ENCODE data around the gene DOK5. TPM values are rescaled to one million over a fixed set of nuclear protein-coding genes. Genes with fewer than 3 reads are reported as not detected.

DOK5 gene
- total and polyA plus RNA-seq, 2 of the 4 experiments (the other 2 are of a cell fraction) = 2.8 to 3.9 TPM

- H4K8ac ChIP-seq (ENCODE audit: low read depth in 2 of 2, low read length in 2 of 2) = no peak overlapping the region
- ChIA-PET POLR2A (ENCODE audit: unreplicated experiment) (no interaction called here), CTCF (no interaction called here)
- dilution Hi-C loops (cut with HindIII; ENCODE audit: low sequenced_read_pairs, unreplicated experiment) (no loop called here), in situ Hi-C loops (cut with MboI; ENCODE audit: low sequenced_read_pairs) (no loop called here), intact Hi-C loops (cut with micrococcal nuclease) (no loop called here)
- H3K27me3 ChIP-seq (ENCODE audit: control insufficient read depth, insufficient read depth, low read length) = no peaks in the 10 kb centered on the region
- H4K5ac ChIP-seq (ENCODE audit: low read depth, low read length) = no peak overlapping the region
- H2BK120ac ChIP-seq (ENCODE audit: low read depth, low read length) = no peak overlapping the region
- no peak overlapping the region for H3K23ac ChIP-seq (ENCODE audit: low read depth, low read length)
- H3K9me3 ChIP-seq (ENCODE audit: control insufficient read depth, insufficient read depth, low read length) = peaks cover 5% of the 10 kb centered on the region; the same call in 1 of the 2 replicates
- no peaks in the 10 kb centered on the region for H3K36me3 ChIP-seq (ENCODE audit: control insufficient read depth, insufficient read depth, low read length)
- H3K4me1 ChIP-seq (ENCODE audit: control insufficient read depth, insufficient read depth, low read length) = no peaks in the 10 kb centered on the region
- no peaks in the 10 kb centered on the region for H3K9me1 ChIP-seq (ENCODE audit: insufficient read depth, low read length)
- ATAC-seq (ENCODE audit: low read depth) = no peak
- no peaks in the 10 kb centered on the region for H4K20me1 ChIP-seq (ENCODE audit: insufficient read depth, low read length)
- no peak overlapping the region for H2AFZ ChIP-seq (replicated peaks; ENCODE audit: low read length, poor library complexity)
- no peak overlapping the region for H3K56ac ChIP-seq (ENCODE audit: extremely low read depth, insufficient read depth, low read length)
- H2BK15ac ChIP-seq (ENCODE audit: low read depth, low read length) = no peak overlapping the region
- no peak overlapping the region for H3K4ac ChIP-seq (ENCODE audit: low read depth, low read length)
- no peak overlapping the region for H3K4me2 ChIP-seq (ENCODE audit: low read depth, low read length)
- no peak overlapping the region for H2BK5ac ChIP-seq (ENCODE audit: low read depth, low read length, poor library complexity, severe bottlenecking)
- TF ChIP-seq RAD21 (IDR thresholded peaks at IDR 0.05; ENCODE audit: low read length) (no peak), SMC3 (IDR thresholded peaks at IDR 0.05; ENCODE audit: low read depth, low read length) (no peak)
- no peaks in the 10 kb centered on the region for H3K79me1 ChIP-seq (ENCODE audit: low read depth in 1 of 2, low read length in 2 of 2)
- no peak overlapping the region for H3K18ac ChIP-seq (ENCODE audit: low read depth, low read length)
- H3K27ac ChIP-seq (ENCODE audit: insufficient read depth, low read length) = no peak overlapping the region
- no peak overlapping the region for H2AK5ac ChIP-seq (ENCODE audit: low read depth, low read length)
- H2BK20ac ChIP-seq (ENCODE audit: low read depth, low read length) = no peak overlapping the region
- no peak for DNase-seq
- H3K14ac ChIP-seq (replicated peaks; ENCODE audit: low read depth, low read length) = no peak overlapping the region
- no peak overlapping the region for H2AK9ac ChIP-seq (replicated peaks; ENCODE audit: low read depth, low read length, poor library complexity)
- BruUV-seq (replicated peaks) = no TSS peak
- H4K91ac ChIP-seq (ENCODE audit: insufficient read depth, low read depth, low read length) = no peak overlapping the region
- no peak overlapping the region for H3K4me3 ChIP-seq (ENCODE audit: insufficient read depth, low read depth, low read length)
- H3K9ac ChIP-seq (ENCODE audit: low read depth, low read length) = no peak overlapping the region
Observed at GRCh38 chr20:54590856-54591255, 115.5 kb downstream of the DOK5 start.
